ENCODE measurements around the gene PABPC4L.
A peak's percentile ranks its signal among the peaks of the same experiment; 100 is the strongest.

The PABPC4L gene

DNA sequence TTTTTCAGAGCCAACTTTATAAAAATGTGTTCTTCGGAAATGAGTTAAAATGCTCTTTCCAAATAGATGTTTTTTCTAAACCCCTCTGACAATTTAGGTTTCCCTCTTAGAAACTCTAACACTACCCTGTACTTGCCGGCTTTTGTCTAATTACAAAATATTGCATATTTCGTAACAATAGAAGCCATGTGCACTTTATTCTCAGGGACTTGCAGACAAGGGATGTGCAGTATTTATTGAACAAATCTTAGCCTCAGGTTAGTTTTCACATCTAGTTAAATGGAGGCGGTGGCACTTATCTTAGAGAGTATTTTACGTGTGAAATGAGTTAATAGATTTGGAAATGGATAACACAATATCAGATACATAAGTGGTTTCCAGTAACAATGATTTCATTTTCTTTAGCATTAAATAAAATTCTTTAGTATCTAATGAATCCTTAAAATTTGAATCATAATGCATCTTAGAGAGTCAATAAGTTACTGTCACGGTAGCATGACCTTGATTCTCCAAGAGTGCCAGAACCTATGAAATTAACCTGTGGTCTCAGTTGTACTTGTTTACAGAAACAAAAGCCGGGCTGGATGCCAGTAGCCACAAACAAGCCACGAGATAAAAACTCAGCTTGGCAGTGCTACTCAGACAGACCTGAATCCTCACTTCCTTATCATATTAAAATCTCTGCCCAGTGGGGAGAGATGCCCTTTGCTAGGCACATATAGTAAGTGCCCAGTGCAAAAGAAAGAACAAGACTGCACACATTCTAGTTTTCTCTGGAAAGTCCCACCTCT lies 772 bp upstream of the PABPC4L start:
- H3K27ac ChIP-seq: peak overlapping the region; percentile 41; the same call in 1 of the 2 replicates
- no peak for TF ChIP-seq ZFX (IDR thresholded peaks at IDR 0.05; ENCODE audit: borderline replicate concordance)
- TF ChIP-seq, protein P1, sequence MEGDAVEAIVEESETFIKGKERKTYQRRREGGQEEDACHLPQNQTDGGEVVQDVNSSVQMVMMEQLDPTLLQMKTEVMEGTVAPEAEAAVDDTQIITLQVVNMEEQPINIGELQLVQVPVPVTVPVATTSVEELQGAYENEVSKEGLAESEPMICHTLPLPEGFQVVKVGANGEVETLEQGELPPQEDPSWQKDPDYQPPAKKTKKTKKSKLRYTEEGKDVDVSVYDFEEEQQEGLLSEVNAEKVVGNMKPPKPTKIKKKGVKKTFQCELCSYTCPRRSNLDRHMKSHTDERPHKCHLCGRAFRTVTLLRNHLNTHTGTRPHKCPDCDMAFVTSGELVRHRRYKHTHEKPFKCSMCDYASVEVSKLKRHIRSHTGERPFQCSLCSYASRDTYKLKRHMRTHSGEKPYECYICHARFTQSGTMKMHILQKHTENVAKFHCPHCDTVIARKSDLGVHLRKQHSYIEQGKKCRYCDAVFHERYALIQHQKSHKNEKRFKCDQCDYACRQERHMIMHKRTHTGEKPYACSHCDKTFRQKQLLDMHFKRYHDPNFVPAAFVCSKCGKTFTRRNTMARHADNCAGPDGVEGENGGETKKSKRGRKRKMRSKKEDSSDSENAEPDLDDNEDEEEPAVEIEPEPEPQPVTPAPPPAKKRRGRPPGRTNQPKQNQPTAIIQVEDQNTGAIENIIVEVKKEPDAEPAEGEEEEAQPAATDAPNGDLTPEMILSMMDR (IDR thresholded peaks at IDR 0.05): no peak

DNA sequence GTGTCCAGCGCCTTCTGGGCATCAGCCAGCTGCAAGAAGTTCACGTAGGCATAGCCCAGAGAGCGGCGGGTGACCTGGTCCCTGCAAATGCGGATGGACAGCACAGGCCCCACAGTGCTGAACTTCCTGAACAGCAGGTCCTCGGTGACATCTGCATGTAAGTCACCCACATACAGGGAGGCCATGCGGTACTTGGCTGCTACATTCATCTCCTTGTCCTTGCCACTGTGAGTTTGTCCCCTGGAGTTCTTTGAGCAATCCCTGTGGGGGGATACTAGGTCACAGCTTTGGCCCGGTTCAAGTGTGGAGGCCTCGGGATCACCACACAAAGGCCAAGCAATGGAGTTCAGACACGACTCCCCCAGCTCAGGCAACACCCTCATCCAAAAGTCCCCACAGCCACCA lies 776 bp downstream of the PABPC4L start:
- no peak overlapping the region for H3K27ac ChIP-seq
- TF ChIP-seq, protein P1 (IDR thresholded peaks at IDR 0.05): no peak
- TF ChIP-seq ZFX (IDR thresholded peaks at IDR 0.05; ENCODE audit: borderline replicate concordance): no peak

DNA sequence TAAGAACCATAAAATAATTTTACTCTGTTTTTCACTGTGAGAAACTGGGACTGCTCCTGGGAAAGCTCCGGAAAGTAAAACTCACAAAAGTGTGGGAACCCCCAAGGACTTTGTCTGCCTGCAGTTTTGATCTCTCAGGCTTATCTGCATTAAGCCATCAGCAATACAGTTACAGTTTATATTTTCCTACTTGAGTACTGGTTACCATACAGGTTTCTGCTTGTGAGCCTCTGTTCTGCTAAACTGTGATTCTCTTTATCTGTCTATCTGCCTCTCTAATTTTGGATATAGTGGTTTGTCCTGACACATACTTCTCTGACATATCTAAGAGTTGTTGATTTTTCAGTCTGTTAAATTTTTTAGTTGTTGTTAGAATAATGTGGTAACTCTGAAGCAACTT lies 11.6 kb downstream of the PABPC4L start:
- TF ChIP-seq, protein P1 (IDR thresholded peaks at IDR 0.05): no peak
- no peak for TF ChIP-seq ZFX (IDR thresholded peaks at IDR 0.05; ENCODE audit: borderline replicate concordance)
- no peak overlapping the region for H3K27ac ChIP-seq

- TF ChIP-seq, protein P1 (IDR thresholded peaks at IDR 0.05): no peak
- TF ChIP-seq ZFX (IDR thresholded peaks at IDR 0.05; ENCODE audit: borderline replicate concordance): no peak
- H3K27ac ChIP-seq: no peak overlapping the region
Measured at GRCh38 chr4:134189480-134189879, 12.1 kb downstream of the PABPC4L start.

DNA sequence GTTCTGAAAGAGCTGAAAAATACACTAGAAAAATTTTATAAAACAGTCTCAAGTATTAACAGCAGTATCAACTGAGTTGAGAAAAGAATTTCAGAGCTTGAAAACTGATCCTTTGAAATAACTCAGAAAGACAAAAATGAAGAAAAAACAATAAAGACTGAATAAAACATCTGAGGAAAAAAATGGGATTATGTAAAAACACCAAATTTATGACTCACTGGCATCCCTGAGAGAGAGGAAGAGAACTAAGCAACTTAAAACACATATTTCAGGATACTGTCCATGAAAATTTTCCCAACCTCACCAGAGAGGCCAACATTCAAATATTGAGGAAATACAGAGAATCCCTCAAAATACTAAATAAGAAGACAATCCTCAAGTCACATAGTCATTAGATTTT lies 22.9 kb downstream of the PABPC4L start:
- TF ChIP-seq, protein P1 (IDR thresholded peaks at IDR 0.05): no peak
- TF ChIP-seq ZFX (IDR thresholded peaks at IDR 0.05; ENCODE audit: borderline replicate concordance): no peak
- no peak overlapping the region for H3K27ac ChIP-seq

DNA sequence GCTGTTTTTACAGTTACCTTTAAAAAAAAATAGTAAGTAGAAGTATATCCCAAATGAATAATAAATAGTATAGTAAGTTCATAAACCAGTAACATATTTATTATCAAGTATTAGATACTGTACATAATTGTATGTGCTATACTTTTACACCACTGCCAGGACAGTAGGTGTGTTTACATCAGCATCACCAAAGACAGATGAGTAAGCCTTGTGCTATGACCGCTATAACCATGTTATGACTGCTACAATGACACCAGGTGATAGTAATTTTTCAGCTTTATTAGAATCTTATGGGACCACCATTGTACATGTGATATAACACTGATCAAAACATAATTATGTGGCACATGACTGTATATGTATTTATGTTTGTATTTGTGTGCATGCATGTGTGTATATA lies 27.3 kb downstream of the PABPC4L start:
- TF ChIP-seq ZFX (IDR thresholded peaks at IDR 0.05; ENCODE audit: borderline replicate concordance): no peak
- TF ChIP-seq, protein P1 (IDR thresholded peaks at IDR 0.05): no peak
- no peak overlapping the region for H3K27ac ChIP-seq

DNA sequence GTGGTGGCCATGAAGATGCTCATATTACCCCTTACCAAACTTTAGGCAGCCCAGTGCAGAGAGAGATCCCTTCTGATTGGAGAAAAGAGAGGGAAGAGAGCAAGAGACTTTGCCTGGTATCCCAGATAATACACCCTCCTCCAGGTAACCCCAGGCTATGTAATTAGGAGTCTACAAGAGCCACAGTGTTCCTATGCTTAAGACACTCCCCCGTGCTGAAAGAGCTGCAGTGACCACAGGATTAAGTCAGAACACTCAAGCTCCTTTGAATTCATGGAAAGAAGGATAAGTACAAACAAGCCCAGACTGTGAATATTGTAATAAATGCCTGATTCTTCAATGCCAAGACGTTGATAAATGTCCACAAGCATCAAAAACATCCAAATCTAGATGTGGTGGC lies 41.4 kb downstream of the PABPC4L start:
- no peak overlapping the region for H3K27ac ChIP-seq
- TF ChIP-seq, protein P1 (IDR thresholded peaks at IDR 0.05): no peak
- TF ChIP-seq ZFX (IDR thresholded peaks at IDR 0.05; ENCODE audit: borderline replicate concordance): no peak

All from 22Rv1 (cell line).